Stimulated activated CD8-positive, alpha-beta memory T cell treated with anti-CD3 and anti-CD28 coated beads, Interleukin-15, amount 100 ng/mL, for 24 hours (primary cell): Measurements from ENCODE around the gene SPATA21.
"Not testable (repeated sequence)": the region's sequence is repeated elsewhere in the genome, so short reads cannot be mapped to it uniquely, and the experiment has no call there.

Source experiments
- DNase-seq: peaks from one replicate; pipeline ENCODE4 v3.0.0-alpha.2; 2020; ENCODE audit warnings: low read depth

Gene SPATA21

GRCh38 chr1:16436946-16437474 is at the start of gene SPATA21:
Gene SPATA21 (minus strand): TSS chr1:16437424. CDS start chr1:16431371, 6,053 bp downstream.
- no peak for DNase-seq

- DNase-seq, result not testable (repeated sequence)
Measured at GRCh38 chr1:16487011-16487410, 49.8 kb upstream of the SPATA21 start.

GRCh38 chr1:16486316-16486715 is 49.1 kb upstream of the SPATA21 start:
- not testable (repeated sequence) for DNase-seq

- no peak for DNase-seq
Measured at GRCh38 chr1:16484931-16485330, 47.7 kb upstream of the SPATA21 start.

- DNase-seq, result no peak
Measured at GRCh38 chr1:16484501-16484835, 47.2 kb upstream of the SPATA21 start.

- not testable (repeated sequence) for DNase-seq
Measured at GRCh38 chr1:16483639-16484500, 46.6 kb upstream of the SPATA21 start.

GRCh38 chr1:16483146-16483545 is 45.9 kb upstream of the SPATA21 start:
- not testable (repeated sequence) for DNase-seq

- DNase-seq, result no peak
Measured at GRCh38 chr1:16478091-16478490, 40.9 kb upstream of the SPATA21 start.

- DNase-seq, result not testable (repeated sequence)
Measured at GRCh38 chr1:16475771-16476770, 38.8 kb upstream of the SPATA21 start.

GRCh38 chr1:16474891-16475290 is 37.7 kb upstream of the SPATA21 start:
- DNase-seq, result not testable (repeated sequence)

GRCh38 chr1:16474166-16474800 is 37.1 kb upstream of the SPATA21 start:
- DNase-seq, result no peak

- no peak for DNase-seq
Measured at GRCh38 chr1:16468558-16468957, 31.3 kb upstream of the SPATA21 start.

GRCh38 chr1:16464917-16465625 is 27.8 kb upstream of the SPATA21 start:
- no peak for DNase-seq

- DNase-seq, result no peak
Measured at GRCh38 chr1:16462773-16463330, 25.6 kb upstream of the SPATA21 start.

- no peak for DNase-seq
Measured at GRCh38 chr1:16461681-16462080, 24.5 kb upstream of the SPATA21 start.

- DNase-seq, result no peak
Measured at GRCh38 chr1:16459352-16459925, 22.2 kb upstream of the SPATA21 start.

- no peak for DNase-seq
Measured at GRCh38 chr1:16458831-16459230, 21.6 kb upstream of the SPATA21 start.

GRCh38 chr1:16456151-16456550 is 18.9 kb upstream of the SPATA21 start:
- DNase-seq, result not testable (repeated sequence)

GRCh38 chr1:16454909-16455308 is 17.7 kb upstream of the SPATA21 start:
- not testable (repeated sequence) for DNase-seq

GRCh38 chr1:16451841-16452528 is 14.8 kb upstream of the SPATA21 start:
- DNase-seq, result no peak
